DND-41 (cell line): Measurements from ENCODE around the gene IQGAP3.

Experiments used
- ATAC-seq: fragments of 200-7000 bp; cut with Tn5 transposase; 3 replicates; pipeline ENCODE4 v1.9.1; 2021; ENCODE audit warnings: low read depth; ENCODE audit not compliant: insufficient read depth
- DNase-seq: peaks from one replicate; pipeline ENCODE4 v3.0.0-alpha.2; 2020
- H2AFZ ChIP-seq: 2 replicates; pipeline ENCODE4 v1.6.0; 2012; ENCODE audit warnings: low read depth, low read length
- H3K27ac ChIP-seq: 2 replicates; pipeline ENCODE4 v1.5.1; 2012; ENCODE audit warnings: low read length, inconsistent platforms
- H3K27me3 ChIP-seq: fragments of 200-600 bp; sonication (generic); 2 replicates; pipeline ENCODE4 v1.6.0; 2012; ENCODE audit warnings: low read length, mild to moderate bottlenecking, inconsistent platforms; ENCODE audit not compliant: insufficient read depth, poor library complexity
- H3K36me3 ChIP-seq: 2 replicates; pipeline ENCODE4 v1.5.1; 2012; ENCODE audit warnings: low read length, inconsistent platforms; ENCODE audit not compliant: insufficient read depth
- H3K4me1 ChIP-seq: 2 replicates; pipeline ENCODE4 v1.5.1; 2012; ENCODE audit warnings: mild to moderate bottlenecking, low read length; ENCODE audit not compliant: insufficient read depth
- H3K4me2 ChIP-seq: 2 replicates; pipeline ENCODE4 v1.6.0; 2012; ENCODE audit warnings: mild to moderate bottlenecking, moderate library complexity, low read length, inconsistent platforms; ENCODE audit not compliant: insufficient read depth
- H3K4me3 ChIP-seq, 2 experiments: fragments of 200-600 bp in 1 of 2; shearing (Covaris generic) in 1 of 2; 2 replicates each; pipeline ENCODE4 v1.5.1; 2012 to 2016; ENCODE audit warnings: inconsistent platforms in 2 of 2, low read length in 2 of 2, mild to moderate bottlenecking in 2 of 2, low read depth in 1 of 2, moderate library complexity in 1 of 2
- H3K79me2 ChIP-seq: 2 replicates; pipeline ENCODE4 v1.6.0; 2012; ENCODE audit warnings: low read length, inconsistent platforms; ENCODE audit not compliant: insufficient read depth
- H3K9ac ChIP-seq: 2 replicates; pipeline ENCODE4 v1.6.0; 2012; ENCODE audit warnings: low read depth, mild to moderate bottlenecking, inconsistent platforms, low read length, moderate library complexity
- H3K9me3 ChIP-seq: 2 replicates; pipeline ENCODE4 v1.5.1; 2012; ENCODE audit warnings: low read length, moderate library complexity, mild to moderate bottlenecking, inconsistent platforms; ENCODE audit not compliant: insufficient read depth, severe bottlenecking
- H4K20me1 ChIP-seq: 2 replicates; pipeline ENCODE4 v1.6.0; 2012; ENCODE audit warnings: low read length; ENCODE audit not compliant: insufficient read depth
- EZH2 ChIP-seq: IDR thresholded peaks from 3 replicates; pipeline ENCODE4 v1.6.1; 2012; ENCODE audit warnings: borderline replicate concordance, low read depth, mild to moderate bottlenecking, moderate library complexity, low read length, inconsistent platforms; ENCODE audit not compliant: severe bottlenecking
- TF ChIP-seq, protein P1 (sequence below): IDR thresholded peaks from 2 replicates; pipeline ENCODE4 v1.5.1; 2012; ENCODE audit warnings: borderline replicate concordance, low read length, moderate library complexity, mild to moderate bottlenecking; ENCODE audit not compliant: poor library complexity, severe bottlenecking; ENCODE audit errors: extremely low read depth

The IQGAP3 gene

GRCh38 chr1:156566436-156566835 is 5.9 kb downstream of the IQGAP3 start:
- Histone ChIP-seq H3K9ac (no peak overlapping the region), H3K4me1 (peaks cover 8% of the 10 kb centered on the region), H4K20me1 (no peaks in the 10 kb centered on the region), H3K4me2 (no peak overlapping the region), H3K9me3 (no peaks in the 10 kb centered on the region), H3K79me2 (peaks cover 12% of the 10 kb centered on the region), H3K27me3 (no peaks in the 10 kb centered on the region), H3K27ac (no peak overlapping the region), H2AFZ (no peak overlapping the region), H3K36me3 (peaks cover 59% of the 10 kb centered on the region), H3K4me3 (no peak overlapping the region)
- ATAC-seq = no peak
- TF ChIP-seq EZH2 = no peak
- TF ChIP-seq, protein P1, sequence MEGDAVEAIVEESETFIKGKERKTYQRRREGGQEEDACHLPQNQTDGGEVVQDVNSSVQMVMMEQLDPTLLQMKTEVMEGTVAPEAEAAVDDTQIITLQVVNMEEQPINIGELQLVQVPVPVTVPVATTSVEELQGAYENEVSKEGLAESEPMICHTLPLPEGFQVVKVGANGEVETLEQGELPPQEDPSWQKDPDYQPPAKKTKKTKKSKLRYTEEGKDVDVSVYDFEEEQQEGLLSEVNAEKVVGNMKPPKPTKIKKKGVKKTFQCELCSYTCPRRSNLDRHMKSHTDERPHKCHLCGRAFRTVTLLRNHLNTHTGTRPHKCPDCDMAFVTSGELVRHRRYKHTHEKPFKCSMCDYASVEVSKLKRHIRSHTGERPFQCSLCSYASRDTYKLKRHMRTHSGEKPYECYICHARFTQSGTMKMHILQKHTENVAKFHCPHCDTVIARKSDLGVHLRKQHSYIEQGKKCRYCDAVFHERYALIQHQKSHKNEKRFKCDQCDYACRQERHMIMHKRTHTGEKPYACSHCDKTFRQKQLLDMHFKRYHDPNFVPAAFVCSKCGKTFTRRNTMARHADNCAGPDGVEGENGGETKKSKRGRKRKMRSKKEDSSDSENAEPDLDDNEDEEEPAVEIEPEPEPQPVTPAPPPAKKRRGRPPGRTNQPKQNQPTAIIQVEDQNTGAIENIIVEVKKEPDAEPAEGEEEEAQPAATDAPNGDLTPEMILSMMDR = no peak
- DNase-seq = no peak

GRCh38 chr1:156565519-156565918 is 6.8 kb downstream of the IQGAP3 start:
- Histone ChIP-seq H3K79me2 (0 out of 2 replicates have a peak, but pooled peaks cover 4% of the 10 kb centered on the region), H3K27me3 (no peaks in the 10 kb centered on the region), H3K4me2 (no peak overlapping the region), H2AFZ (no peak overlapping the region), H3K4me1 (no peaks in the 10 kb centered on the region), H3K9ac (no peak overlapping the region), H3K9me3 (no peaks in the 10 kb centered on the region), H3K36me3 (peaks cover 66% of the 10 kb centered on the region), H3K4me3 (no peak overlapping the region), H4K20me1 (no peaks in the 10 kb centered on the region), H3K27ac (no peak overlapping the region)
- TF ChIP-seq EZH2 = no peak
- TF ChIP-seq, protein P1 = no peak
- ATAC-seq (no peak), DNase-seq (no peak)

DNA sequence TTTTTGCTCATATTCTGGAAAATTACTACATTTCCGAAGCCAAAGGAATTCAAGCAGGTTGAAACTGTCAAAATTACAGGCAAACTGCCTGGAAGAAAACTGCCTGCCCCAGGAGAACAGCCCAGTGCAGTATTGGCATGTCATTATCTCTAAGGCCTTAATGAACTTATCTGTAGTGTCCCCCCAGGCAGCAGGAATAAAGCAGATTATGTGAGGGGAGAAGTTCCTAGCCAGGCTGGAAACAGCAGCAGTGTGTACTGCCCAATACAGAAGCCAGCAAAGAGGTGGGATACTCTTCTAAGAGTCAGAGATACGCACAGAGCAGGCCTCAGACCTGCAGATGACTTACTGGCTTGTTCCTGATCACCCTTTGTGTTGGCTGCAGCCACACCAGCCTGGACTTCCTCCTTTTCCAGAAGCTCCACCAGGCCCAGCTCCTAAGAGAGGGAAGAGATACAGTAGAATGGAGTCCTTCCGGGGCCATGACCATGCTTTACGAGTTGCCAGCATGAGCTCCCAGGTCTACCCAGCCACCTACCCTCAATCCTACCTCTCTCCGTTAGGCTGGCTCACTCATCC is 11.7 kb downstream of the IQGAP3 start:
- Histone ChIP-seq H3K4me3 (no peak overlapping the region), H2AFZ (no peak overlapping the region), H3K4me1 (no peaks in the 10 kb centered on the region), H3K9me3 (no peaks in the 10 kb centered on the region), H3K36me3 (peaks cover 72% of the 10 kb centered on the region), H3K4me2 (no peak overlapping the region), H4K20me1 (no peaks in the 10 kb centered on the region), H3K79me2 (no peaks in the 10 kb centered on the region), H3K9ac (no peak overlapping the region), H3K27me3 (no peaks in the 10 kb centered on the region), H3K27ac (no peak overlapping the region)
- ATAC-seq (no peak), DNase-seq (no peak)
- no peak for TF ChIP-seq EZH2
- TF ChIP-seq, protein P1 = no peak
